Measurements from ENCODE around the gene SMAD7.

- no peak for TF ChIP-seq EP300 (IDR thresholded peaks at IDR 0.05)
- TF ChIP-seq CTCF (IDR thresholded peaks at IDR 0.05), result no peak
- no peak for TF ChIP-seq CHD2 (IDR thresholded peaks at IDR 0.05; ENCODE audit: low read length, partially characterized antibody)
- no peak for TF ChIP-seq MAX (IDR thresholded peaks at IDR 0.05)
- no peak for TF ChIP-seq JUNB (IDR thresholded peaks at IDR 0.05)
- TF ChIP-seq NR3C1 (IDR thresholded peaks at IDR 0.05), result no peak
- no peak for TF ChIP-seq REST (IDR thresholded peaks at IDR 0.05)
- no peak for TF ChIP-seq TP53 (CRISPR knock-in tag; IDR thresholded peaks at IDR 0.05)
- TF ChIP-seq RAD21 (conservative IDR thresholded peaks at IDR 0.05 in 1 of 2, IDR thresholded peaks at IDR 0.05 in 1 of 2), result no peak
Measured at GRCh38 chr18:48955830-48956261, 5.1 kb upstream of the SMAD7 start.

Measured in A549 (cell line).